GM12892 (cell line): ENCODE measurements around the gene EVPL.
"Not testable (repeated sequence)": the region's sequence is repeated elsewhere in the genome, so short reads cannot be mapped to it uniquely, and the experiment has no call there.

Source experiments
- DNase-seq: peaks from one replicate; pipeline ENCODE4 v3.0.0; 2011; ENCODE audit not compliant: insufficient read length
- FAIRE-seq: peaks from 2 replicates; lab custom pipeline; 2011; peaks lifted over from hg19 to GRCh38; lab: Jason Lieb, UNC
- POLR2A ChIP-seq: IDR thresholded peaks from 2 replicates; pipeline ENCODE4 v1.6.1; 2011; ENCODE audit warnings: low read depth, low read length, control low read depth
- POLR2AphosphoS5 ChIP-seq: IDR thresholded peaks from 2 replicates; pipeline ENCODE4 v1.6.1; 2011; ENCODE audit warnings: low read depth, low read length, control low read depth
- TAF1 ChIP-seq: IDR thresholded peaks from 2 replicates; pipeline ENCODE4 v1.6.1; 2011; ENCODE audit warnings: low read depth, mild to moderate bottlenecking, control low read depth, low read length, borderline replicate concordance

EVPL gene

GRCh38 chr17:75981019-75981615 lies 46.0 kb downstream of the EVPL start:
- FAIRE-seq (no peak), DNase-seq (no peak)
- TF ChIP-seq TAF1, result no peak
- no peak for TF ChIP-seq POLR2AphosphoS5
- TF ChIP-seq POLR2A, result no peak

- TF ChIP-seq TAF1 (no peak), POLR2A (no peak), POLR2AphosphoS5 (no peak)
- FAIRE-seq (no peak), DNase-seq (no peak)
Measured at GRCh38 chr17:75980188-75981018, 46.7 kb downstream of the EVPL start.

GRCh38 chr17:75979705-75980187 lies 47.4 kb downstream of the EVPL start:
- TF ChIP-seq TAF1 (no peak), POLR2AphosphoS5 (peak; percentile 4; the same call in 1 of the 2 replicates)
- DNase-seq, result no peak
- FAIRE-seq, result no peak

GRCh38 chr17:75978938-75979704 lies 48.0 kb downstream of the EVPL start, which contains the start of the genes ACOX1 and TEN1:
Gene ACOX1, minus strand, starts transcription at chr17:75979166. Its CDS starts 93 bp downstream, at chr17:75979073.
Gene TEN1, plus strand, starts transcription at chr17:75979240. Its CDS starts 6,953 bp downstream, at chr17:75986193.
- TF ChIP-seq POLR2A, result peak; percentile 89
- TF ChIP-seq POLR2AphosphoS5, result peak; percentile 95
- TF ChIP-seq TAF1, result peak; percentile 97
- FAIRE-seq (peak; percentile 94), DNase-seq (peak; percentile 85)

GRCh38 chr17:75976175-75976848 lies 50.8 kb downstream of the EVPL start:
- no peak for TF ChIP-seq TAF1
- TF ChIP-seq POLR2AphosphoS5, result no peak
- TF ChIP-seq POLR2A, result no peak
- DNase-seq, result no peak
- FAIRE-seq, result no peak

- DNase-seq (no peak), FAIRE-seq (no peak)
- no peak for TF ChIP-seq TAF1
- TF ChIP-seq POLR2A, result no peak
- TF ChIP-seq POLR2AphosphoS5, result no peak
Measured at GRCh38 chr17:75975757-75976174, 51.3 kb downstream of the EVPL start.

GRCh38 chr17:75975187-75975586 lies 51.9 kb downstream of the EVPL start:
- not testable (repeated sequence) for DNase-seq, FAIRE-seq

GRCh38 chr17:75970626-75971025 lies 56.5 kb downstream of the EVPL start:
- DNase-seq (no peak), FAIRE-seq (no peak)
- TF ChIP-seq TAF1 (no peak), POLR2A (no peak), POLR2AphosphoS5 (no peak)

- TF ChIP-seq POLR2A, result no peak
- TF ChIP-seq POLR2AphosphoS5, result no peak
- TF ChIP-seq TAF1, result no peak
- FAIRE-seq, result no peak
- no peak for DNase-seq
Measured at GRCh38 chr17:75970011-75970523, 57.0 kb downstream of the EVPL start.

GRCh38 chr17:75969044-75969443 lies 58.1 kb downstream of the EVPL start:
- not testable (repeated sequence) for DNase-seq, FAIRE-seq

GRCh38 chr17:75965468-75965867 lies 61.6 kb downstream of the EVPL start:
- no peak for FAIRE-seq
- no peak for TF ChIP-seq POLR2AphosphoS5
- no peak for DNase-seq
